GM19395 (cell line): ENCODE data around the gene TPO.
"Not testable (repeated sequence)": the region's sequence is repeated elsewhere in the genome, so short reads cannot be mapped to it uniquely, and the experiment has no call there.

ENCODE experiments used
- ATAC-seq: cut with Tn5 transposase; IDR thresholded peaks from one replicate; pipeline ENCODE4 v1.9.1; 2021; ENCODE audit warnings: mild to moderate bottlenecking, moderate library complexity; ENCODE audit not compliant: unreplicated experiment

The TPO gene

GRCh38 chr2:1498176-1498575, 84.9 kb downstream of the TPO start:
- no peak for ATAC-seq

GRCh38 chr2:1499033-1499795, 86.0 kb downstream of the TPO start:
- ATAC-seq = no peak

- ATAC-seq = no peak
These were observed 88.0 kb downstream of the TPO start for GRCh38 chr2:1501038-1501851.

GRCh38 chr2:1501991-1502390, 88.7 kb downstream of the TPO start:
- no peak for ATAC-seq

- no peak for ATAC-seq
These were observed 89.6 kb downstream of the TPO start for GRCh38 chr2:1502891-1503304.

- no peak for ATAC-seq
These were observed 90.4 kb downstream of the TPO start for GRCh38 chr2:1503471-1504310.

- no peak for ATAC-seq
These were observed 91.1 kb downstream of the TPO start for GRCh38 chr2:1504311-1504750.

- ATAC-seq = no peak
These were observed 91.8 kb downstream of the TPO start for GRCh38 chr2:1505031-1505441.

- ATAC-seq = no peak
These were observed 96.2 kb downstream of the TPO start for GRCh38 chr2:1509271-1510065.

- no peak for ATAC-seq
These were observed 96.9 kb downstream of the TPO start for GRCh38 chr2:1510176-1510575.

GRCh38 chr2:1511455-1511854, 98.2 kb downstream of the TPO start:
- no peak for ATAC-seq

GRCh38 chr2:1512321-1513289, 99.3 kb downstream of the TPO start:
- no peak for ATAC-seq

- ATAC-seq = no peak
These were observed 101.3 kb downstream of the TPO start for GRCh38 chr2:1514391-1515072.

- ATAC-seq = no peak
These were observed 101.8 kb downstream of the TPO start for GRCh38 chr2:1515073-1515430.

GRCh38 chr2:1515986-1516797, 102.9 kb downstream of the TPO start:
- ATAC-seq = no peak

- no peak for ATAC-seq
These were observed 103.5 kb downstream of the TPO start for GRCh38 chr2:1516798-1517060.

GRCh38 chr2:1517291-1517690, 104.0 kb downstream of the TPO start:
- ATAC-seq = not testable (repeated sequence)

- no peak for ATAC-seq
These were observed 104.5 kb downstream of the TPO start for GRCh38 chr2:1517786-1518185.
